Muscle layer of colon (tissue), 2 donors: ENCODE results near the gene PARVB.

ENCODE experiments used
- H3K27ac ChIP-seq: one replicate; pipeline ENCODE4 v1.7.0; 2013; ENCODE audit warnings: low read depth, mild to moderate bottlenecking, low read length, moderate library complexity
- H3K27me3 ChIP-seq, 2 donors: one replicate each; pipeline ENCODE4 v1.7.0; 2013; ENCODE audit warnings: low read length in 2 of 2, mild to moderate bottlenecking in 2 of 2; ENCODE audit not compliant: insufficient read depth in 2 of 2, control insufficient read depth in 1 of 2
- H3K36me3 ChIP-seq: one replicate; pipeline ENCODE4 v1.7.0; 2013; ENCODE audit warnings: mild to moderate bottlenecking, low read length; ENCODE audit not compliant: insufficient read depth
- H3K4me1 ChIP-seq: one replicate; pipeline ENCODE4 v1.7.0; 2013; ENCODE audit warnings: mild to moderate bottlenecking, low read length; ENCODE audit not compliant: insufficient read depth
- H3K4me3 ChIP-seq, 2 donors: one replicate each; pipeline ENCODE4 v1.7.0; 2013; ENCODE audit warnings: low read length in 2 of 2, low read depth in 1 of 2, mild to moderate bottlenecking in 1 of 2, moderate library complexity in 1 of 2
- H3K9ac ChIP-seq: one replicate; pipeline ENCODE4 v1.7.0; 2013; ENCODE audit warnings: low read length
- H3K9me3 ChIP-seq: one replicate; pipeline ENCODE4 v1.7.0; 2013; ENCODE audit warnings: mild to moderate bottlenecking, low read length
- donor health status: abdominal sarcoma.
- donor health status: Adenocarcinoma of cecum.

The PARVB gene

GRCh38 chr22:44211946-44212930, 188.1 kb downstream of the PARVB start:
- H3K9me3 ChIP-seq: no peaks in the 10 kb centered on the region
- no peak overlapping the region for H3K27ac ChIP-seq

GRCh38 chr22:44212936-44213335, 188.8 kb downstream of the PARVB start:
- Histone ChIP-seq H3K4me1 (peaks cover 16% of the 10 kb centered on the region), H3K4me3 (no peak overlapping the region), H3K27ac (no peak overlapping the region), H3K27me3 (no peaks in the 10 kb centered on the region), H3K9ac (no peak overlapping the region), H3K36me3 (no peaks in the 10 kb centered on the region), H3K9me3 (no peaks in the 10 kb centered on the region)

More at GRCh38 chr22:44211946-44212930, 188.1 kb downstream of the PARVB start:
- peaks cover 16% of the 10 kb centered on the region for H3K4me1 ChIP-seq
- no peak overlapping the region for H3K9ac ChIP-seq
- H3K27me3 ChIP-seq: no peaks in the 10 kb centered on the region
- H3K4me3 ChIP-seq: no peak overlapping the region
- H3K36me3 ChIP-seq: no peaks in the 10 kb centered on the region

- no peaks in the 10 kb centered on the region for H3K9me3 ChIP-seq
- no peaks in the 10 kb centered on the region for H3K27me3 ChIP-seq
- no peaks in the 10 kb centered on the region for H3K36me3 ChIP-seq
- H3K4me1 ChIP-seq: peaks cover 16% of the 10 kb centered on the region
- no peak overlapping the region for H3K9ac ChIP-seq
- no peak overlapping the region for H3K27ac ChIP-seq
- no peak overlapping the region for H3K4me3 ChIP-seq
These were observed 189.5 kb downstream of the PARVB start for GRCh38 chr22:44213489-44214043.

GRCh38 chr22:44214187-44214586, 190.1 kb downstream of the PARVB start:
- no peak overlapping the region for H3K4me3 ChIP-seq
- no peak overlapping the region for H3K9ac ChIP-seq
- no peaks in the 10 kb centered on the region for H3K9me3 ChIP-seq
- peaks cover 16% of the 10 kb centered on the region for H3K4me1 ChIP-seq
- no peak overlapping the region for H3K27ac ChIP-seq
- H3K27me3 ChIP-seq: no peaks in the 10 kb centered on the region
- H3K36me3 ChIP-seq: no peaks in the 10 kb centered on the region

- no peak overlapping the region for H3K9ac ChIP-seq
- H3K4me1 ChIP-seq: peaks cover 16% of the 10 kb centered on the region
- no peaks in the 10 kb centered on the region for H3K36me3 ChIP-seq
- H3K27ac ChIP-seq: no peak overlapping the region
- no peaks in the 10 kb centered on the region for H3K9me3 ChIP-seq
- H3K4me3 ChIP-seq: no peak overlapping the region
- no peaks in the 10 kb centered on the region for H3K27me3 ChIP-seq
These were observed 190.7 kb downstream of the PARVB start for GRCh38 chr22:44214764-44215163.

- Histone ChIP-seq H3K27me3 (no peaks in the 10 kb centered on the region), H3K4me1 (peaks cover 16% of the 10 kb centered on the region), H3K9me3 (no peaks in the 10 kb centered on the region), H3K4me3 (no peak overlapping the region), H3K36me3 (no peaks in the 10 kb centered on the region), H3K27ac (no peak overlapping the region), H3K9ac (no peak overlapping the region)
These were observed 191.2 kb downstream of the PARVB start for GRCh38 chr22:44215287-44215686.

- Histone ChIP-seq H3K9me3 (no peaks in the 10 kb centered on the region), H3K9ac (no peak overlapping the region), H3K36me3 (no peaks in the 10 kb centered on the region), H3K27ac (no peak overlapping the region), H3K4me1 (peaks cover 7% of the 10 kb centered on the region), H3K27me3 (no peaks in the 10 kb centered on the region), H3K4me3 (no peak overlapping the region)
These were observed 193.2 kb downstream of the PARVB start for GRCh38 chr22:44217346-44217745.

GRCh38 chr22:44218071-44218470, 194.0 kb downstream of the PARVB start:
- Histone ChIP-seq H3K36me3 (no peaks in the 10 kb centered on the region), H3K4me1 (no peaks in the 10 kb centered on the region), H3K9me3 (no peaks in the 10 kb centered on the region), H3K9ac (no peak overlapping the region), H3K27me3 (no peaks in the 10 kb centered on the region), H3K4me3 (no peak overlapping the region), H3K27ac (no peak overlapping the region)

- Histone ChIP-seq H3K27ac (no peak overlapping the region), H3K4me3 (no peak overlapping the region), H3K9ac (no peak overlapping the region), H3K36me3 (no peaks in the 10 kb centered on the region), H3K9me3 (no peaks in the 10 kb centered on the region), H3K27me3 (no peaks in the 10 kb centered on the region), H3K4me1 (no peaks in the 10 kb centered on the region)
These were observed 195.2 kb downstream of the PARVB start for GRCh38 chr22:44219101-44219870.

GRCh38 chr22:44220727-44221680, 196.9 kb downstream of the PARVB start:
- no peak overlapping the region for H3K9ac ChIP-seq
- H3K27ac ChIP-seq: no peak overlapping the region
- H3K4me3 ChIP-seq: no peak overlapping the region
- H3K27me3 ChIP-seq: peaks cover 0 to 3% of the 10 kb centered on the region in 2 donors
- H3K9me3 ChIP-seq: no peaks in the 10 kb centered on the region
- H3K4me1 ChIP-seq: no peaks in the 10 kb centered on the region
- no peaks in the 10 kb centered on the region for H3K36me3 ChIP-seq
